ENCODE measurements around the gene DRG2. TPM values are rescaled to one million over a fixed set of nuclear protein-coding genes. Genes with fewer than 3 reads are reported as not detected.

Gene DRG2
- total RNA-seq, 4 donors from 2014 or later, result 34.7 to 52.3 (median 37.4) TPM

DNA sequence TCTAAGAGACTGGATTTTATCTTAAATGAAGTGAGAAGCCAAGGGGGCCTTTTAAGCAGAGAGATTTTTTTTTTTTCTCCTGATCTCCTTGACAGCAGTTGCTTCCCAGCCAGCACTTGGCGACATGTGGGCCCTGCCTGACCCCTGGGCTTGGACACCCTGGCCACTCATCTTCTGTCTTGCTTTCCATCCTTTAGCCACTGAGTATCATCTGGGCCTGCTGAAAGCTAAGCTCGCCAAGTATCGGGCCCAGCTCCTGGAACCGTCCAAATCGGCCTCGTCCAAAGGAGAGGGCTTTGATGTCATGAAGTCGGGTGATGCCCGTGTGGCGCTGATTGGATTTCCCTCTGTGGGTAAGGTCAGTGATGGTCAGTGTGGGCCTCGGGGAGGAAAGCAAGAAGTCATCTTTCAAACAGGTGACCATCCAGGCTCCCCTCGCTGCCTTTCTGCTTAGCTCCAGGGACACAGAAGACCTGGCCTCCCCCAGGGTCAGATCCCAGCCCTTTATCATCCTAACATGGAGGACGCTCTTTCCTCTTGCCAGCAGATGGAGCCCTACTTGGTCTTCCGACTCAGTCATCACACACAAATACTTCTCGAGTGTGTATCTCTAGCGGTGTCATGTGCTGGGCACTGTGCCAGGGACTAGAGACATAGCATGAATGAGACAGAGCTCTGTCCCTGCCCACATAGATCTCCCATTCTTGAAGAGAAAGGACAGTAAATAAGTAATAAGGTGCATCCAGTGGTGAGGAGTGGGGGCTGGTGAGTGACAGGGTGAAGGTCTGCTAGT is 6.1 kb downstream of the DRG2 start:
- H3K9me3 ChIP-seq, result no peaks in the 10 kb centered on the region
- DNase-seq (peak; percentile 75 to 77), ATAC-seq (peak; percentile 90 to 96)
- peaks cover 3 to 8% of the 10 kb centered on the region in 2 donors for H3K4me1 ChIP-seq
- H3K27me3 ChIP-seq, result no peaks in the 10 kb centered on the region
- in situ Hi-C loops (cut with MboI; ENCODE audit: low sequenced_read_pairs in 4 of 4), result no loop called here
- peaks cover 0 to 46% of the 10 kb centered on the region in 2 donors for H3K36me3 ChIP-seq
- no peak overlapping the region for H3K4me3 ChIP-seq
- intact Hi-C loops (cut with DNase I; ENCODE audit: low total_unique reads), result no loop called here
- H3K27ac ChIP-seq, result peak overlapping the region in 3 of 4 donors; percentile 28 to 73 (median 39)
- TF ChIP-seq, protein P1, sequence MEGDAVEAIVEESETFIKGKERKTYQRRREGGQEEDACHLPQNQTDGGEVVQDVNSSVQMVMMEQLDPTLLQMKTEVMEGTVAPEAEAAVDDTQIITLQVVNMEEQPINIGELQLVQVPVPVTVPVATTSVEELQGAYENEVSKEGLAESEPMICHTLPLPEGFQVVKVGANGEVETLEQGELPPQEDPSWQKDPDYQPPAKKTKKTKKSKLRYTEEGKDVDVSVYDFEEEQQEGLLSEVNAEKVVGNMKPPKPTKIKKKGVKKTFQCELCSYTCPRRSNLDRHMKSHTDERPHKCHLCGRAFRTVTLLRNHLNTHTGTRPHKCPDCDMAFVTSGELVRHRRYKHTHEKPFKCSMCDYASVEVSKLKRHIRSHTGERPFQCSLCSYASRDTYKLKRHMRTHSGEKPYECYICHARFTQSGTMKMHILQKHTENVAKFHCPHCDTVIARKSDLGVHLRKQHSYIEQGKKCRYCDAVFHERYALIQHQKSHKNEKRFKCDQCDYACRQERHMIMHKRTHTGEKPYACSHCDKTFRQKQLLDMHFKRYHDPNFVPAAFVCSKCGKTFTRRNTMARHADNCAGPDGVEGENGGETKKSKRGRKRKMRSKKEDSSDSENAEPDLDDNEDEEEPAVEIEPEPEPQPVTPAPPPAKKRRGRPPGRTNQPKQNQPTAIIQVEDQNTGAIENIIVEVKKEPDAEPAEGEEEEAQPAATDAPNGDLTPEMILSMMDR (IDR thresholded peaks at IDR 0.05 in 4 of 5, conservative IDR thresholded peaks at IDR 0.05 in 1 of 5), result peak in 2 of 5 experiments; percentile 16 to 28
- TF ChIP-seq POLR2A (IDR thresholded peaks at IDR 0.05), result no peak

DNA sequence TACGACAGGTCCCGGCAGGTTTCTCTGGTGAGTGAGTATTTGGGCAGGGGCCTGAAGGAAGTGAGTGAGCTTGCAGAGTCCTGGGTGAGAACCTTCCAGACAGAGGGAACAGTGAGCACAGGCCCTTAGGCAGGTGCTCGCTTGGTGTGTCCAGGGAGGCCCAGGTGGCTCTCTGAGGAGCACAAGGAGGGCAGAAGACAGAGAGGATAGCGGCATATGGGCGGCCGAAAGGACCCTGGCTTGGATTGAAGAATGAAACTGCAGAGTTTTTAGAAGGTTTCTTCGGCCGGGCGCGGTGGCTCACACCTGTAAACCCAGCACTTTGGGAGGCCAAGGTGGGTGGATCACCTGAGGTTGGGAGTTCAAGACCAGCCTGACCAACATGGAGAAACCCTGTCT is 6.7 kb downstream of the DRG2 start:
- TF ChIP-seq, protein P1 (IDR thresholded peaks at IDR 0.05 in 4 of 5, conservative IDR thresholded peaks at IDR 0.05 in 1 of 5), result no peak
- TF ChIP-seq POLR2A (IDR thresholded peaks at IDR 0.05), result no peak
- Histone ChIP-seq H3K9me3 (no peaks in the 10 kb centered on the region), H3K27ac (peak overlapping the region in 3 of 4 donors; percentile 28 to 73 (median 39)), H3K4me1 (peaks cover 0 to 6% of the 10 kb centered on the region in 2 donors), H3K36me3 (peaks cover 0 to 52% of the 10 kb centered on the region in 2 donors), H3K27me3 (no peaks in the 10 kb centered on the region), H3K4me3 (no peak overlapping the region)
- ATAC-seq (peak in 1 of 2 donors; percentile 5), DNase-seq (no peak)
- intact Hi-C loops (cut with DNase I; ENCODE audit: low total_unique reads) (no loop called here), in situ Hi-C loops (cut with MboI; ENCODE audit: low sequenced_read_pairs in 4 of 4) (no loop called here)

- Histone ChIP-seq H3K27me3 (no peaks in the 10 kb centered on the region), H3K4me1 (no peaks in the 10 kb centered on the region), H3K36me3 (peaks cover 0 to 90% of the 10 kb centered on the region in 2 donors), H3K4me3 (no peak overlapping the region), H3K27ac (no peak overlapping the region), H3K9me3 (no peaks in the 10 kb centered on the region)
- ATAC-seq (no peak), DNase-seq (no peak)
- intact Hi-C loops (cut with DNase I; ENCODE audit: low total_unique reads), result no loop called here
- in situ Hi-C loops (cut with MboI; ENCODE audit: low sequenced_read_pairs in 4 of 4), result no loop called here
- no peak for TF ChIP-seq POLR2A (IDR thresholded peaks at IDR 0.05)
- TF ChIP-seq, protein P1 (IDR thresholded peaks at IDR 0.05 in 4 of 5, conservative IDR thresholded peaks at IDR 0.05 in 1 of 5), result no peak
These were observed 11.8 kb downstream of the DRG2 start for GRCh38 chr17:18099516-18099915.

DNA sequence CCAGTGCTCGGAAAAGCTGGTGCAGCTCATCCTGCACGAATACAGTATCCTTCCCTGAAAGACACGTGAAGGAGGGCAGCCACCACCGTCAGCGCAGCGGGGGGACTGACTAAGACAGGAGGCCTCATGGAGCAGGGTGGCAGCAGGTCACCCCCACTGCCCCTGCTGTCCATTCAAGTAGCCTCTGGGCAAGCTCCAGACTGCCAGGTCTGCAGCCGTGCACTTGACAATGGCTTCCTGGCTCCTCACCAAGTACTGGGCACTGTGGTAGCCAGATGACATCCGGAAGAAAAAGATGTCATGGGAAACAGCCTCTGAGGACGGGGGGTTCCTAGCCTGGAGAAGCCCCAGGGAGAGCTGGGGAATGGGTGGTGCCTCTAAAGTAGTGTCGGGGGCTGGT is 12.9 kb downstream of the DRG2 start:
- no peaks in the 10 kb centered on the region for H3K27me3 ChIP-seq
- H3K36me3 ChIP-seq, result peaks cover 0 to 92% of the 10 kb centered on the region in 2 donors
- no peak for DNase-seq
- H3K9me3 ChIP-seq, result no peaks in the 10 kb centered on the region
- no peak overlapping the region for H3K4me3 ChIP-seq
- TF ChIP-seq, protein P1 (IDR thresholded peaks at IDR 0.05 in 4 of 5, conservative IDR thresholded peaks at IDR 0.05 in 1 of 5), result no peak
- TF ChIP-seq POLR2A (IDR thresholded peaks at IDR 0.05), result no peak
- ATAC-seq, result no peak
- intact Hi-C loops (cut with DNase I; ENCODE audit: low total_unique reads), result no loop called here
- no peak overlapping the region for H3K27ac ChIP-seq
- no peaks in the 10 kb centered on the region for H3K4me1 ChIP-seq
- in situ Hi-C loops (cut with MboI; ENCODE audit: low sequenced_read_pairs in 4 of 4), result no loop called here

All from gastrocnemius medialis (tissue), 4 donors.